DOHH2 (cell line): ENCODE results near the gene MRPS31.
A peak's percentile ranks its signal among the peaks of the same experiment; 100 is the strongest.

Source experiments
- H3F3A ChIP-seq: fragments of 200-600 bp; sonication (generic), shearing (Covaris generic); 2 replicates; pipeline ENCODE4 v1.6.0; 2016; ENCODE audit warnings: antibody characterized with exemption, mild to moderate bottlenecking; ENCODE audit not compliant: control insufficient read depth, insufficient read depth
- H3K27ac ChIP-seq: fragments of 200-600 bp; sonication (generic); 2 replicates; pipeline ENCODE4 v1.5.1; 2014; ENCODE audit warnings: low read depth, mild to moderate bottlenecking, low read length, moderate library complexity
- H3K27me3 ChIP-seq: fragments of 200-600 bp; sonication (generic); 2 replicates; pipeline ENCODE4 v1.6.1; 2014; ENCODE audit warnings: mild to moderate bottlenecking, low read length, mixed read lengths; ENCODE audit not compliant: control insufficient read depth
- H3K36me3 ChIP-seq: fragments of 200-600 bp; sonication (generic); 2 replicates; pipeline ENCODE4 v1.6.1; 2014; ENCODE audit warnings: mild to moderate bottlenecking, low read length, moderate library complexity, mixed read lengths; ENCODE audit not compliant: control insufficient read depth
- H3K4me1 ChIP-seq: fragments of 200-600 bp; sonication (generic); 2 replicates; pipeline ENCODE4 v1.6.1; 2014; ENCODE audit warnings: mild to moderate bottlenecking, low read length, mixed read lengths; ENCODE audit not compliant: control insufficient read depth
- H3K4me2 ChIP-seq: fragments of 200-600 bp; sonication (generic); 2 replicates; pipeline ENCODE4 v1.6.0; 2014; ENCODE audit warnings: mild to moderate bottlenecking, low read length, moderate library complexity
- H3K4me3 ChIP-seq: fragments of 200-600 bp; sonication (generic); 2 replicates; pipeline ENCODE4 v1.5.1; 2014; ENCODE audit warnings: mild to moderate bottlenecking, low read length, mixed read lengths
- H3K79me2 ChIP-seq: fragments of 200-600 bp; sonication (generic); 2 replicates; pipeline ENCODE4 v1.6.1; 2014; ENCODE audit warnings: mild to moderate bottlenecking, low read length, mixed read lengths; ENCODE audit not compliant: control insufficient read depth
- H3K9me2 ChIP-seq: fragments of 200-600 bp; sonication (generic); replicated peaks from 2 replicates; pipeline ENCODE4 v1.6.1; 2014; ENCODE audit warnings: mild to moderate bottlenecking, low read length, mixed read lengths; ENCODE audit not compliant: control insufficient read depth
- H3K9me3 ChIP-seq: fragments of 200-600 bp; sonication (generic); 2 replicates; pipeline ENCODE4 v1.6.1; 2014; ENCODE audit warnings: antibody characterized with exemption, low read length, mixed read lengths; ENCODE audit not compliant: control insufficient read depth, insufficient read depth
- H4K20me1 ChIP-seq: fragments of 200-600 bp; sonication (generic); 2 replicates; pipeline ENCODE4 v1.6.0; 2014; ENCODE audit warnings: low read depth, mild to moderate bottlenecking, antibody characterized with exemption, low read length, moderate library complexity; ENCODE audit not compliant: control insufficient read depth, insufficient read depth
- EZH2phosphoT487 ChIP-seq: fragments of 200-600 bp; sonication (generic); IDR thresholded peaks from 2 replicates; pipeline ENCODE4 v1.6.1; 2017; ENCODE audit warnings: borderline replicate concordance, mild to moderate bottlenecking, antibody characterized with exemption, low read length, moderate library complexity, mixed read lengths
- TF ChIP-seq, protein P1 (sequence below): fragments of 200-600 bp; sonication (generic); IDR thresholded peaks from one replicate; pipeline ENCODE4 v1.5.1; 2014; ENCODE audit warnings: antibody characterized with exemption, mild to moderate bottlenecking, low read depth, low read length; ENCODE audit not compliant: poor library complexity, severe bottlenecking

The MRPS31 gene

GRCh38 chr13:40781717-40782116 is 10.7 kb upstream of the MRPS31 start:
- no peaks in the 10 kb centered on the region for H3K9me3 ChIP-seq
- no peaks in the 10 kb centered on the region for H3K79me2 ChIP-seq
- H3K4me1 ChIP-seq: peaks cover 31% of the 10 kb centered on the region
- H3K27me3 ChIP-seq: no peaks in the 10 kb centered on the region
- no peaks in the 10 kb centered on the region for H4K20me1 ChIP-seq
- H3K27ac ChIP-seq: no peak overlapping the region
- peak overlapping the region; percentile 28; the same call in 1 of the 2 replicates for H3K4me2 ChIP-seq
- TF ChIP-seq, protein P1, sequence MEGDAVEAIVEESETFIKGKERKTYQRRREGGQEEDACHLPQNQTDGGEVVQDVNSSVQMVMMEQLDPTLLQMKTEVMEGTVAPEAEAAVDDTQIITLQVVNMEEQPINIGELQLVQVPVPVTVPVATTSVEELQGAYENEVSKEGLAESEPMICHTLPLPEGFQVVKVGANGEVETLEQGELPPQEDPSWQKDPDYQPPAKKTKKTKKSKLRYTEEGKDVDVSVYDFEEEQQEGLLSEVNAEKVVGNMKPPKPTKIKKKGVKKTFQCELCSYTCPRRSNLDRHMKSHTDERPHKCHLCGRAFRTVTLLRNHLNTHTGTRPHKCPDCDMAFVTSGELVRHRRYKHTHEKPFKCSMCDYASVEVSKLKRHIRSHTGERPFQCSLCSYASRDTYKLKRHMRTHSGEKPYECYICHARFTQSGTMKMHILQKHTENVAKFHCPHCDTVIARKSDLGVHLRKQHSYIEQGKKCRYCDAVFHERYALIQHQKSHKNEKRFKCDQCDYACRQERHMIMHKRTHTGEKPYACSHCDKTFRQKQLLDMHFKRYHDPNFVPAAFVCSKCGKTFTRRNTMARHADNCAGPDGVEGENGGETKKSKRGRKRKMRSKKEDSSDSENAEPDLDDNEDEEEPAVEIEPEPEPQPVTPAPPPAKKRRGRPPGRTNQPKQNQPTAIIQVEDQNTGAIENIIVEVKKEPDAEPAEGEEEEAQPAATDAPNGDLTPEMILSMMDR: no peak
- no peaks in the 10 kb centered on the region for H3K9me2 ChIP-seq
- H3K36me3 ChIP-seq: no peaks in the 10 kb centered on the region
- H3F3A ChIP-seq: no peaks in the 10 kb centered on the region
- H3K4me3 ChIP-seq: no peak overlapping the region

GRCh38 chr13:40780822-40781401 is 9.9 kb upstream of the MRPS31 start:
- TF ChIP-seq EZH2phosphoT487: no peak
- TF ChIP-seq, protein P1: peak; percentile 24
- no peaks in the 10 kb centered on the region for H3K9me3 ChIP-seq
- H3F3A ChIP-seq: no peaks in the 10 kb centered on the region; the same call in 1 of the 2 replicates
- H3K4me2 ChIP-seq: no peak overlapping the region
- H3K27me3 ChIP-seq: no peaks in the 10 kb centered on the region
- H3K27ac ChIP-seq: no peak overlapping the region
- H3K79me2 ChIP-seq: no peaks in the 10 kb centered on the region
- H3K9me2 ChIP-seq: no peaks in the 10 kb centered on the region
- peaks cover 39% of the 10 kb centered on the region for H3K4me1 ChIP-seq
- no peak overlapping the region for H3K4me3 ChIP-seq
- no peaks in the 10 kb centered on the region for H4K20me1 ChIP-seq
- no peaks in the 10 kb centered on the region for H3K36me3 ChIP-seq

DNA sequence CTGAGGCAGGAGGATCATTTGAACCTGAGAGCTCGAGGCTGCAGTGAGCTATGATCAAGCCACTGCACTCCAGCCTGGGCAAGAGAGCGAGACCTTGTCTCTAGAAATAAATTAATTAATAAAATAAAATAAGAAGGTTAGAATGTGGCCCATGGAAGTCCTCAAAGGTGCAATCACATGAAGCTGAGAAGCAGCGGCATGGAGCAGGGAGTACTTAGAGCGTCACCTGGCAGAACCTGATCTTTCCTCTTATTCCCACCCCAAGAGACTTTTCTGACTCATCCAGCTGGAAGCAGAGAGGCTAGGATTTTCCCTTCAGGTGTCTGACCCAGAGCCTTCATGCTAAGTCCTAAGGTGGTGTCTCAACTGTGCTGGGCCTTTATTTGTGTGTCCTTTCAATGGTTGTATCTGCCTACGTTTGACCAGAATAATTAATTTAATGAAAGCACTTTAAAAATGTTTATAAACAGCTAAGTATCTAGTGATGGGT is 8.9 kb upstream of the MRPS31 start:
- Histone ChIP-seq H3K9me3 (no peaks in the 10 kb centered on the region), H3K27ac (no peak overlapping the region), H4K20me1 (no peaks in the 10 kb centered on the region), H3F3A (no peaks in the 10 kb centered on the region; the same call in 1 of the 2 replicates), H3K9me2 (no peaks in the 10 kb centered on the region), H3K4me1 (peaks cover 42% of the 10 kb centered on the region), H3K27me3 (no peaks in the 10 kb centered on the region), H3K4me3 (no peak overlapping the region), H3K4me2 (no peak overlapping the region), H3K79me2 (no peaks in the 10 kb centered on the region), H3K36me3 (no peaks in the 10 kb centered on the region)
- TF ChIP-seq, protein P1: no peak
- TF ChIP-seq EZH2phosphoT487: no peak
